OCI-LY3 (cell line): Measurements from ENCODE around the gene MYH7.

ENCODE experiments used
- EZH2phosphoT487 ChIP-seq: fragments of 200-600 bp; shearing (Covaris generic); IDR thresholded peaks from 2 replicates; pipeline ENCODE4 v1.6.1; 2018; ENCODE audit warnings: antibody characterized with exemption, mixed run types, low read depth
- TF ChIP-seq, protein P1 (sequence below): fragments of 200-600, 300-600 bp; sonication (generic); IDR thresholded peaks from 2 replicates; pipeline ENCODE4 v1.5.1; 2014; ENCODE audit warnings: antibody characterized with exemption, low read length, low read depth

DNA sequence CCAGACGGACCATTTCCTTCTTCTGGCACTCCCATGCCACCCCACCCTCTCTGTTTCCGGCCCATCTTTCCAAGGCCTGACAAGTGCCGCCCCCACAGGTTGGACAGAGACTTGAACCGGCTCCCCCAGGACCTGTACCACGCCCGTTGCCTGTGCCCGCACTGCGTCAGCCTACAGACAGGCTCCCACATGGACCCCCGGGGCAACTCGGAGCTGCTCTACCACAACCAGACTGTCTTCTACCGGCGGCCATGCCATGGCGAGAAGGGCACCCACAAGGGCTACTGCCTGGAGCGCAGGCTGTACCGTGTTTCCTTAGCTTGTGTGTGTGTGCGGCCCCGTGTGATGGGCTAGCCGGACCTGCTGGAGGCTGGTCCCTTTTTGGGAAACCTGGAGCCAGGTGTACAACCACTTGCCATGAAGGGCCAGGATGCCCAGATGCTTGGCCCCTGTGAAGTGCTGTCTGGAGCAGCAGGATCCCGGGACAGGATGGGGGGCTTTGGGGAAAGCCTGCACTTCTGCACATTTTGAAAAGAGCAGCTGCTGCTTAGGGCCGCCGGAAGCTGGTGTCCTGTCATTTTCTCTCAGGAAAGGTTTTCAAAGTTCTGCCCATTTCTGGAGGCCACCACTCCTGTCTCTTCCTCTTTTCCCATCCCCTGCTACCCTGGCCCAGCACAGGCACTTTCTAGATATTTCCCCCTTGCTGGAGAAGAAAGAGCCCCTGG lies 59.8 kb downstream of the MYH7 start:
- no peak for TF ChIP-seq EZH2phosphoT487
- TF ChIP-seq, protein P1, sequence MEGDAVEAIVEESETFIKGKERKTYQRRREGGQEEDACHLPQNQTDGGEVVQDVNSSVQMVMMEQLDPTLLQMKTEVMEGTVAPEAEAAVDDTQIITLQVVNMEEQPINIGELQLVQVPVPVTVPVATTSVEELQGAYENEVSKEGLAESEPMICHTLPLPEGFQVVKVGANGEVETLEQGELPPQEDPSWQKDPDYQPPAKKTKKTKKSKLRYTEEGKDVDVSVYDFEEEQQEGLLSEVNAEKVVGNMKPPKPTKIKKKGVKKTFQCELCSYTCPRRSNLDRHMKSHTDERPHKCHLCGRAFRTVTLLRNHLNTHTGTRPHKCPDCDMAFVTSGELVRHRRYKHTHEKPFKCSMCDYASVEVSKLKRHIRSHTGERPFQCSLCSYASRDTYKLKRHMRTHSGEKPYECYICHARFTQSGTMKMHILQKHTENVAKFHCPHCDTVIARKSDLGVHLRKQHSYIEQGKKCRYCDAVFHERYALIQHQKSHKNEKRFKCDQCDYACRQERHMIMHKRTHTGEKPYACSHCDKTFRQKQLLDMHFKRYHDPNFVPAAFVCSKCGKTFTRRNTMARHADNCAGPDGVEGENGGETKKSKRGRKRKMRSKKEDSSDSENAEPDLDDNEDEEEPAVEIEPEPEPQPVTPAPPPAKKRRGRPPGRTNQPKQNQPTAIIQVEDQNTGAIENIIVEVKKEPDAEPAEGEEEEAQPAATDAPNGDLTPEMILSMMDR, result no peak
